ENCODE data around the gene ZNF583.
A peak's percentile ranks its signal among the peaks of the same experiment; 100 is the strongest.

Gene ZNF583

GRCh38 chr19:56403764-56404704, at the start of gene ZNF583:
Gene ZNF583, plus strand, starts transcription at chr19:56404332. Its CDS starts 2,783 bp downstream, at chr19:56407115.
- peak; percentile 75 for DNase-seq

- no peak for DNase-seq
Measured at GRCh38 chr19:56355517-56355916, 48.6 kb upstream of the ZNF583 start.

GRCh38 chr19:56356944-56357343, 47.2 kb upstream of the ZNF583 start:
- DNase-seq, result no peak

- DNase-seq, result no peak
Measured at GRCh38 chr19:56360841-56361240, 43.3 kb upstream of the ZNF583 start.

GRCh38 chr19:56367829-56368711, 36.1 kb upstream of the ZNF583 start:
- peak; percentile 79 for DNase-seq

- DNase-seq, result no peak
Measured at GRCh38 chr19:56369886-56370676, 34.1 kb upstream of the ZNF583 start.

- no peak for DNase-seq
Measured at GRCh38 chr19:56372281-56372680, 31.9 kb upstream of the ZNF583 start.

GRCh38 chr19:56377105-56377924, 26.8 kb upstream of the ZNF583 start:
- no peak for DNase-seq

- DNase-seq, result no peak
Measured at GRCh38 chr19:56383826-56384605, 20.1 kb upstream of the ZNF583 start.

GRCh38 chr19:56393119-56394012, 10.8 kb upstream of the ZNF583 start, which contains the start of gene ZNF582:
Gene ZNF582, minus strand, starts transcription at chr19:56393534. Its CDS starts 1,782 bp downstream, at chr19:56391752.
- DNase-seq, result peak; percentile 92

- DNase-seq, result no peak
Measured at GRCh38 chr19:56398809-56399208, 5.3 kb upstream of the ZNF583 start.

- DNase-seq, result no peak
Measured at GRCh38 chr19:56400485-56400884, 3.6 kb upstream of the ZNF583 start.

- DNase-seq, result no peak
Measured at GRCh38 chr19:56403261-56403660, 871 bp upstream of the ZNF583 start.

- DNase-seq, result no peak
Measured at GRCh38 chr19:56404705-56405056, 549 bp downstream of the ZNF583 start.

GRCh38 chr19:56405062-56405461, 930 bp downstream of the ZNF583 start:
- DNase-seq, result no peak

- DNase-seq, result no peak
Measured at GRCh38 chr19:56423276-56423984, 19.3 kb downstream of the ZNF583 start.

- no peak for DNase-seq
Measured at GRCh38 chr19:56423985-56424353, 19.8 kb downstream of the ZNF583 start.

GRCh38 chr19:56441206-56441792, 37.2 kb downstream of the ZNF583 start:
- DNase-seq, result no peak

GRCh38 chr19:56474308-56474707, 70.2 kb downstream of the ZNF583 start:
- DNase-seq, result no peak
